GM18511 (cell line): Measurements from ENCODE around the gene FAM72B.
"Not testable (repeated sequence)": the region's sequence is repeated elsewhere in the genome, so short reads cannot be mapped to it uniquely, and the experiment has no call there.

Source experiments
- ATAC-seq: cut with Tn5 transposase; IDR thresholded peaks from one replicate; pipeline ENCODE4 v1.9.1; 2021; ENCODE audit warnings: mild to moderate bottlenecking, moderate library complexity; ENCODE audit not compliant: unreplicated experiment

The FAM72B gene

GRCh38 chr1:121184290-121185127, at the start of gene FAM72B, which contains the start of gene SRGAP2C:
Gene FAM72B (minus strand): TSS chr1:121184340. CDS start chr1:121183489, 851 bp downstream.
Gene SRGAP2C (plus strand): TSS chr1:121184975. CDS start chr1:121187447, 2,472 bp downstream.
- ATAC-seq = peak; percentile 78

- ATAC-seq = peak; percentile 95
Observed at GRCh38 chr1:121232445-121233125, 48.4 kb upstream of the FAM72B start.

DNA sequence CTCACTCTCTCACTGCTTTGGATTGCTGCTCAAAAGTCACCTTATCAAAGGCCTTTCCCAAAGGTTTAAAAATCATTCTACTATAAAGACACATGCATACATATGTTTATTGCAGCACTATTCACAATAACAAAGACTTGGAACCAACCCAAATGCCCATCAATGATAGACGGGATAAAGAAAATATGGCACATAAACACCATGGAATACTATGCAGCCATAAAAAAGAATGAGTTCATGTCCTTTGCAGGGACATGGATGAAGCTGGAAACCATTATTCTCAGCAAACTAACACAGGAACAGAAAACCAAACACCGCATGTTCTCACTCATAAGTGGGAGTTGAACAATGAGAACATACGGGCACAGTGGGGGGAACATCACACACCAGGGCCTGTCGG, 46.5 kb upstream of the FAM72B start:
- ATAC-seq = not testable (repeated sequence)

DNA sequence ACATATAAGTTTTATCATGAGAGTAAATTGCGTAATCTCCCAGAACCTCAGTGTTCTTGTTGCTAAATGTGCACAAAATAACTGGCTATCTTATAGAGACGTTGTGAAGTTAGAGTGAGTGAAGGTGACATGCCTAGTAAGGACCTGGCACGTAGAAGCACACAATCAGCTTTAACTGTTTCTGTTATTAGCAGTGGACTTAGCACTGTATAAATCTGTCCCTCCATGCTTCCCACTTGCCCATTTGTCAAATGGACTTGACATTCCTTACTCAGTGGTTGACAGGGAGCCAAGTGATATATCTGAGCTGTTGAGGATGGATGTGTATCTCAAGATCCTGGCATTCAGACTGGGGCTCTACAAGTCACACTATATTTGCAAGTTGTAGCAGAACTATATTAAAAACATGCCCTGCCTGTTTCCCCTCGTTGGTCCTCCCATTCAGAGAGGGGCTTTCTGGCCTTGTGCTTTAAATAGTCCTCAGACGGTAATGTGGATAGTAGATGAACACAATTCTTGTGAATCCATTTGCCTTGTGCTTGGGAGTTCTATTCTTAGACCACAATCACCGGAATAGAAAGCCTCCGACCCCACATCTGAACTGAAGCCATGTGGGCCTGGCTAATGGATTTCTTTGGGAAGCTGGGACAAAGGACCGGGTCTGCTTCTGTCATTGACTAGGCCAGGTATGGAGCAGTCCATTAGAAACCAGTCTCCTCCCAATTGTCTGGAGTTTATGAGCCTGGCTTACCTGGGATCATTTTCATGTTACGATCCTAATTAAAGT, 43.6 kb upstream of the FAM72B start:
- not testable (repeated sequence) for ATAC-seq

DNA sequence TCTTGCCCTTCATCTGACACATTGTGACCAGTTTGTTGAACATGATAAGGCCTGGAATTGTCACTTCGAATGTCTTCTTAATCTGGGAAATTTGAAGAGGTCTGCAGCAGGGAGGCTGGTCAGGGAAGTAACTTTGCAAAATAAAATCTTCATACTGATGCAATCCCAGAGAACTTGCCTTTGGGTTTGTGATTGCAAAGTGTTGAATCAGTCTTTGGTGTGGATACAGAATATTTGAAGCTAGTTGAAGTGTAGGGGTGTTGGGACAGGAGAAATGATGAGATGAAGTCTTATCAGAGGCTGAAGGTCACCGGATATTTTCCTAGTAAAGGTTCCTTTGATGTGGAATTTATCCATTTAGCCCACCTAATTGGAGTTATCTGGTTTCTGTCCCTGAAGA, 42.8 kb upstream of the FAM72B start:
- ATAC-seq = not testable (repeated sequence)

DNA sequence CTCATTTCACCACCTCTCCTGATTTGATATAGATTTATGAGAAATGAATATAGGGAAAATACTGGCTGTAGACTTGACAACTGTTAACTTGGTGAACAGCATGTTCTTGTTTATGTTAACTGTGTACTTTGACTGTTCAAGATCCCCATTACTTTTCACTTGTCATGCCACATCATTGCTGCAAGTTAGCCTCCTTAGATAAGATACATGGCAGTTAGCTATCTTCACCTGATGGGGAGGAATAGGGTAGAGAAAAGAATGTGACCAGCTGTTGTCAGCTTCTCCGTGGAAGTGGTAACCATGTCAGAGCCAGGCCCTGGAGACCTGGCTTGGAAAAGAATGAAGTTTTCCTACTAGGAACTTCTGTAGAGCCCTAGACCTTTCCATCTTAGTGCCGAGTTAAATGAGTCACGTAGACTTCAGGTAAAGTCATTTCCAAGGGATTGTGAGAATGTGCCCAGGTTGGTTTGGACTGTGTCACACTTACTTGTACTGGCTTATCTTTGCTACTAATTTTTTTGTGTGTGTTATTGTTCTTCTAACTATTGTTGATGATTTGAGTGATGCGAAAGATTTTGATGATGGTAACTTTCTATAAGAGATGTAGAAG, 42.3 kb upstream of the FAM72B start:
- ATAC-seq = not testable (repeated sequence)

DNA sequence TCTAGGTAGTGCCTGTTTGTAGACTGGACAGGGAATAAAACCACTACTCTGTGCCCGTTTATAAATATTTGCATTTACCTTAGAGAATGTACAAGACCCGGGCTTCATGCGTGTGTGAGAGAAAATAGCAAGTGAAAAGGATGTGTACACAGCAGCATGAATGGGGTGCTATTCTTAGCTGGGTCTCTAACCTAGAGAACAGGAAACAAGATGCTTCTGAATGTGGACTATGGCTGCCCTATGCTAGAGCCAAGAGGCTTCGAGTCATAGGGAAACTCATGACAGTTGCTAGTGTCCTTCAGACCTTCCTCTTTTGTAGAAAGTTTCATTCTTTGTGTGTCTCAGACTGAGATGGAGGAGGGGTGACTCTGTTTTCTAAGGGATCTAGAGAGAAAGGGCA, 40.6 kb upstream of the FAM72B start:
- peak; percentile 98 for ATAC-seq

- ATAC-seq = peak; percentile 68
Observed at GRCh38 chr1:121221770-121222169, 37.6 kb upstream of the FAM72B start.

DNA sequence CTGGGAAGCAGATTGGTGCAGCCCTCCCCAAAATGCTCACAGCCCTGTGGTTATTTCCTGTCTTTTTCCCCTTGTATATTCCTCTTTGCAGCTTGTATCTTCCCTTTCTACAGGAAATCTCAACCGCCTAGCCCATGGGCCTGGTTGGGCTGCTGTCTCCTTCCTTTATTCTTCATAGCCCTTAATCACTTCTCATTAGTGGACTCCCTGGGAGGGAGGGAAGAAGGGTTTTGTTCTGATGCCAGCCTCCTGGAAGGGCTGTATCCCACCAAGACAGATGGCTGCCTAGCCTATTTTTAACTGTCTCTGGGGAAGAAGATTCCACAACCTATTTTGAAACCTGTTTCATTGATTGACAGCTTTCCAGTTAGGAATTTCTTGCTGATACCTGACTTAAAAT, 32.5 kb upstream of the FAM72B start:
- not testable (repeated sequence) for ATAC-seq

DNA sequence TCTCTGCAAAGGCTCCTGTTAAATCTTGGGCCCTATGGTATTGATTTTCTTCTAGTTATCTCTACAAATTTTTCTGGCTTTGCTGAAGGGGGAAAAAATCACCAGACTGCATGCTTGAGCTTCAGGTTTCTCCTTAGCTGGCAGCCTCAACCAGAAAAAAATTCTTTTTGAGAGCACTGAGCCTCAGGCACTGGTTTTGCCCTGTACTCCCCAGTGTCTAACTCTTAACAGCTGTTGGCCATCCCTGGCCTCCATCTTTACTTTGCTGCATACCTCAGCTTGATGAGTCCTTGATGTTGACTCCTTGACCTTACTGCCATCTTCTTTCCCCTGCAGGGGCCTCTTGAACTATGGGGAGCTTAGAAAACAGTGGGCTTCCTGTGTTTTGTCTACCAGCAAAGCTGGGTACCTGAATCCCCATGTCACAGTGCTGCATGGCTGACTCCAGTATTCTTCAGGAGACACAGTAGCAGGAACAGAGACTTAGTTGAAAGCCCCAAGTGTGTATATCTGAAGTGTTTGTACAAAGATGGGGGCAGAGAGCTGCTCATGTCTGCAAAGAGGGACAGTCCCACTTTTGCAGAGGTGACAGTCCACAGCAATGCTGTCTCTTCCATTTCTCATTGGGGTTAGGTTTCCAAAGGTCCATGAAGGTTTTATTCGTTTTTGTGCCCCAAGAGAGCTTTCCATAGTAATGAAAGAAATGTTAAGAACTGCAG, 31.7 kb upstream of the FAM72B start:
- not testable (repeated sequence) for ATAC-seq

DNA sequence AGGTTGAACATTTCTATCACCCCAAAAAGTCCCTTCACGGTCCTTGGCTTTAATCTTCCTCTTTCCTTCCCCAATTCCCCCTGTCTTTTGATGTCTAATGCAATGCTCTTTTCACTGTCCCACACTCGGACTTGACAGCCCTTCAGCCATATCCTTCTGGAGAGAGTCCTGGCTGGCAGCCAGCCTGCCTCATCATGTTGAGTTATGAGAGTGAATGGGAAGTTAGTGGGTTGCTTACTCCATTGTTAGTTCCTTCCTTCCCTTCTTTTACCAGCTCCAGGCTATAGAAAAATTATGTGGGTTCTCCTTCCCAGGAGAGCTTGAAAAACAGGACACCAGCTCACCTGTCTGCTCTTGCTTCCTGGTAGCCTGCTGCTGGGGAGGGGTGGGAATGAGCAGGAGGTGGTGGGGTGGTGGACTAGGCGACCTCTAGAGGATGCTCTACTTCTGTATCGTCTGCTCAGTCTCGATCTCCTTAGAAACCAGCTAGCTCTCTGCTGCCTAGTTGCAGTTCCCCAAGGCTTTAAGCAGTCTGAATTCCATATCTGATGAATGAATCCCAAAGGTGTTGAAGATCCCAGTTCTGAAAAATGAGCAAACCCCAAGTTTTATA, 30.5 kb upstream of the FAM72B start:
- peak; percentile 68 for ATAC-seq

DNA sequence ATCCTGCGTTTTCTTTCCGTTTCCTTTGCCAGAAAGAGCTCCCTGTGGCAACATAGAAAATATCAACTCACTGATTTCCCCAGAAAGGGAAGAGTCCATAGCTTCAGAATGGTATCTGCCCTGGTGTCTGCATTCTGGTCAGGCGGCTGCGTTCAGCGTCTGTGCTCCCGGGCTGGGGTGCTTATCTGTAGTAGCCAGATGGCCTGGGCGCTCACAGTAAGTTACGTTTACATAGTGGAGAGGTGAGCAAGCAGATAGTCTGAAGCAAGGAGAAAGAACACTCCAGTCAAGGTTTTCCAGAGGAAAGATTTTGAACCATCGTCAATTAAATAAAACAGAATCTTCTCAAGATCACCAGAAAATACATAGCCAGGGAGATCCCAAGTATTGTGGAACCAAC, 29.4 kb upstream of the FAM72B start:
- ATAC-seq = not testable (repeated sequence)

GRCh38 chr1:121210778-121211177, 26.6 kb upstream of the FAM72B start:
- ATAC-seq = not testable (repeated sequence)

DNA sequence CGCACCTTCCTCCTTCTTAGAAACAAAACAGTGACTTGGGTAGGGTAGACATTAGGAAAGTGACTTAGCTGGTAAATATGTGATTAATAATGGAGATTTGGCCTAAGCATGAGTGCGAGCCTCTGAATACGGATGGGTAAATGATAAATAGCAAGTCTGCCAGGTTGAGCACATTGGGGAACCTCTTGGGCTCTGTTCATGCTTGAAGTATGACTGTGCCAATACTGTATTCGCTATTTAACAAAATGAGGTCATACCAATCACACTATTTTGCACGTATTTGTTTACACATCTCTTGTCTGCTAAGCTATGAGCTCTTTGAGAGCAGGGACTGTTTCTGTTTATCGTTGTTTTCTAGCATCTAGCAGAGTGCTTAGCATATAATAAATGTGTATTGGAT, 24.2 kb upstream of the FAM72B start:
- ATAC-seq = not testable (repeated sequence)

GRCh38 chr1:121207328-121207727, 23.2 kb upstream of the FAM72B start:
- ATAC-seq = not testable (repeated sequence)

DNA sequence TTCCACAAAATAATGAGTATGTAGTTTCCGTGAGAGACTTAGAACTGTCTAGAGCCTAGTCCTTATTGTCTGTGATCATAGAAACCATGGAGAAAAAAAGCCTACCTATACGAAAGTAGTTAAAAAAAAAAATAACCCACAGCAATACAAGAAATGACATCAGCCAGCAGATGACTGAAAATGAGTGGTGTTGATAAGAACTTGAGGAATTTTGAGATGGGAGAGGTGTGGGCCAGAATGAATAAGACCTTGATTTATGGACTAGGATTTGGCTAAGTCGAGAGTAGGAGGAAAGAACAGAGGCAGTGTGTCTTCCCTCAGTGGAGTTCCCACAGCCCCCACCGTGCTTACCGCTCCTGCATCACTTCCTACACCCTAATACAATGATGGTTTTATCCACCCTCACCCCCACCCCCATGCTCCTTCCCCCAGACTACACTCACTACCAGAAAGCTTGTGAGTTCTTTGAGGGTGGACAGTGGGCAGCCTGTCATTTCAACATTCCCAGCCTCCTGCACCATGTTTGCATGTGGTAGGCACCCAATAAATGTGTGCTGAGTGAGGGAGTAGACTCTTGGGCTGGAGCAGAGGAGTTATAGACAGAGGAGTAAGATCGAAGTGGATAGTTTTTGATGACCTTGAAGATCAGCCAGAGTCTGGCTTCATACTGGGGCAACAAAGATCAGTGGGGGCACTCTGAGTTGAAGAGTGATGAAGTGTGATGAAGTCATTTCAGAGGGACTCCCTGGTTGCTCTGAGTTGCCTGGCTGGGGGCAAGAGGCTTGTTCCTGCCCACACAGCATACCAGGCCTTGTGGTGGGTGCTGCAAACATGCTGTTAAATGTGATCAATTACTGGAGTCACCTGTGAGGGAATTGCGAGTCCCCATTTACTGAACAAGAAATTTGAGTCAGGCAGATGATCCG, 21.9 kb upstream of the FAM72B start:
- not testable (repeated sequence) for ATAC-seq

- not testable (repeated sequence) for ATAC-seq
Observed at GRCh38 chr1:121202986-121203385, 18.8 kb upstream of the FAM72B start.
